ENCODE results near the gene ATP10B.

DNA sequence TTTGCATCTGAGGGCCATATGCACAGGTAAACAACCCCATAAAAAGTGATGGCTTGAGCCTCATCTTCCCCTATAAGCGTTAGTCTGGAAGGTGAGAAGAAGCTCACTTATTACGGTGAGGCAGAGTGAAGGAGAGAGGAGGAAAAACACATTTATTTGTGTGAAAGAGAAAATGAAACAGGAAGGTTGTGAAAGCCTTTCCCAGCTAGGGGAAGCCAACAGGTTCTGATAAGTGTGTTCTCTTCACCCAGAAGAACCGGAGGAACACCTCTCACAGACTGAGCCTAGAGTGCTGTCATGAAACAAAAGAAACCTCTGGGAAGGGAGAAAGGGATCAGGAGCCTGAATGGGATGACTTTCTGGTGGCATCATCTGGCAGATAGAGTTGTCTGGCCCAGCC is 237.9 kb downstream of the ATP10B start:
- TF ChIP-seq EZH2 (IDR thresholded peaks at IDR 0.05; ENCODE audit: insufficient read depth, poor library complexity, severe bottlenecking), result no peak
- no peak for TF ChIP-seq EZH2phosphoT487 (IDR thresholded peaks at IDR 0.05; ENCODE audit: insufficient read depth, low read depth)

Measured in GM23248 (cell line).